ENCODE measurements around the gene DPP6.

Gene DPP6

GRCh38 chr7:154721086-154721485 is 668.9 kb downstream of the DPP6 start:
- DNase-seq, result no peak
- no peak for TF ChIP-seq CTCF (IDR thresholded peaks at IDR 0.05; ENCODE audit: low read depth, low read length)
- Histone ChIP-seq H3K27me3 (ENCODE audit: insufficient read depth, low read depth, severe bottlenecking) (peaks cover 58% of the 10 kb centered on the region), H3K36me3 (no peaks in the 10 kb centered on the region), H3K27ac (no peak overlapping the region), H3K9me3 (ENCODE audit: severe bottlenecking) (peaks cover 7% of the 10 kb centered on the region), H3K4me3 (ENCODE audit: low read depth, low read length) (no peak overlapping the region)

- no peak for TF ChIP-seq CTCF (IDR thresholded peaks at IDR 0.05; ENCODE audit: low read depth, low read length)
- no peak for DNase-seq
- no peak overlapping the region for H3K4me3 ChIP-seq (ENCODE audit: low read depth, low read length)
- H3K27me3 ChIP-seq (ENCODE audit: insufficient read depth, low read depth, severe bottlenecking), result peaks cover 62% of the 10 kb centered on the region
- no peaks in the 10 kb centered on the region for H3K36me3 ChIP-seq
- H3K27ac ChIP-seq, result no peak overlapping the region
- H3K9me3 ChIP-seq (ENCODE audit: severe bottlenecking), result peaks cover 16% of the 10 kb centered on the region
These were observed 674.2 kb downstream of the DPP6 start for GRCh38 chr7:154726368-154726767.

GRCh38 chr7:154729056-154729455 is 676.9 kb downstream of the DPP6 start:
- DNase-seq, result no peak
- no peak for TF ChIP-seq CTCF (IDR thresholded peaks at IDR 0.05; ENCODE audit: low read depth, low read length)
- H3K27me3 ChIP-seq (ENCODE audit: insufficient read depth, low read depth, severe bottlenecking), result peaks cover 69% of the 10 kb centered on the region
- H3K27ac ChIP-seq, result no peak overlapping the region
- no peak overlapping the region for H3K4me3 ChIP-seq (ENCODE audit: low read depth, low read length)
- peaks cover 16% of the 10 kb centered on the region for H3K9me3 ChIP-seq (ENCODE audit: severe bottlenecking)
- no peaks in the 10 kb centered on the region for H3K36me3 ChIP-seq

GRCh38 chr7:154735766-154736165 is 683.6 kb downstream of the DPP6 start:
- no peaks in the 10 kb centered on the region for H3K36me3 ChIP-seq
- DNase-seq, result no peak
- H3K9me3 ChIP-seq (ENCODE audit: severe bottlenecking), result no peaks in the 10 kb centered on the region
- no peak for TF ChIP-seq CTCF (IDR thresholded peaks at IDR 0.05; ENCODE audit: low read depth, low read length)
- H3K27me3 ChIP-seq (ENCODE audit: insufficient read depth, low read depth, severe bottlenecking), result peaks cover 92% of the 10 kb centered on the region
- H3K4me3 ChIP-seq (ENCODE audit: low read depth, low read length), result no peak overlapping the region
- no peak overlapping the region for H3K27ac ChIP-seq

GRCh38 chr7:154736389-154736788 is 684.2 kb downstream of the DPP6 start:
- H3K9me3 ChIP-seq (ENCODE audit: severe bottlenecking), result no peaks in the 10 kb centered on the region
- DNase-seq, result no peak
- TF ChIP-seq CTCF (IDR thresholded peaks at IDR 0.05; ENCODE audit: low read depth, low read length), result no peak
- peaks cover 92% of the 10 kb centered on the region for H3K27me3 ChIP-seq (ENCODE audit: insufficient read depth, low read depth, severe bottlenecking)
- H3K4me3 ChIP-seq (ENCODE audit: low read depth, low read length), result no peak overlapping the region
- no peak overlapping the region for H3K27ac ChIP-seq
- H3K36me3 ChIP-seq, result no peaks in the 10 kb centered on the region

- Histone ChIP-seq H3K27me3 (ENCODE audit: insufficient read depth, low read depth, severe bottlenecking) (peaks cover 97% of the 10 kb centered on the region), H3K27ac (no peak overlapping the region), H3K9me3 (ENCODE audit: severe bottlenecking) (no peaks in the 10 kb centered on the region), H3K36me3 (no peaks in the 10 kb centered on the region), H3K4me3 (ENCODE audit: low read depth, low read length) (no peak overlapping the region)
- TF ChIP-seq CTCF (IDR thresholded peaks at IDR 0.05; ENCODE audit: low read depth, low read length), result no peak
- no peak for DNase-seq
These were observed 686.0 kb downstream of the DPP6 start for GRCh38 chr7:154738216-154738615.
